Karpas-422 (cell line): ENCODE measurements around the gene TTYH2. TPM values are rescaled to one million over a fixed set of nuclear protein-coding genes. Genes with fewer than 3 reads are reported as not detected.

ENCODE experiments used
- DNase-seq: peaks from one replicate; pipeline ENCODE4 v3.0.0-alpha.2; 2015
- H2AFZ ChIP-seq: fragments of 200-600 bp; sonication (generic); 2 replicates; pipeline ENCODE4 v1.6.1; 2014; ENCODE audit warnings: antibody characterized with exemption, low read length, mixed read lengths
- H3K27ac ChIP-seq: fragments of 200-600 bp; sonication (generic); 2 replicates; pipeline ENCODE4 v1.5.1; 2014; ENCODE audit warnings: mild to moderate bottlenecking, low read length, moderate library complexity
- H3K27me3 ChIP-seq: fragments of 200-600 bp; sonication (generic); 2 replicates; pipeline ENCODE4 v1.6.1; 2014; ENCODE audit warnings: low read length, mixed read lengths
- H3K36me3 ChIP-seq: fragments of 200-600 bp; sonication (generic); 2 replicates; pipeline ENCODE4 v1.6.1; 2014; ENCODE audit warnings: low read length, mixed read lengths; ENCODE audit not compliant: insufficient read depth
- H3K4me1 ChIP-seq: fragments of 200-600 bp; sonication (generic); 2 replicates; pipeline ENCODE4 v1.6.1; 2014; ENCODE audit warnings: mild to moderate bottlenecking, low read length, mixed read lengths
- H3K4me2 ChIP-seq: fragments of 200-600 bp; sonication (generic); 2 replicates; pipeline ENCODE4 v1.6.1; 2014; ENCODE audit warnings: low read length, low read depth, mild to moderate bottlenecking; ENCODE audit not compliant: poor library complexity, severe bottlenecking
- H3K4me3 ChIP-seq: fragments of 200-600 bp; sonication (generic); 2 replicates; pipeline ENCODE4 v1.5.1; 2014; ENCODE audit warnings: mild to moderate bottlenecking, antibody characterized with exemption, low read length, mixed read lengths
- H3K79me2 ChIP-seq: fragments of 200-600 bp; sonication (generic); 2 replicates; pipeline ENCODE4 v1.6.1; 2014; ENCODE audit warnings: mild to moderate bottlenecking, low read length, mixed read lengths
- H3K9ac ChIP-seq: fragments of 200-600 bp; sonication (generic); 2 replicates; pipeline ENCODE4 v1.6.0; 2014; ENCODE audit warnings: low read length
- H3K9me2 ChIP-seq: fragments of 200-600 bp; sonication (generic), shearing (Covaris generic); replicated peaks from 2 replicates; pipeline ENCODE4 v1.6.0; 2014; ENCODE audit warnings: mild to moderate bottlenecking, low read length, moderate library complexity; ENCODE audit not compliant: insufficient read depth
- H3K9me3 ChIP-seq: fragments of 300-700, 200-600 bp; sonication (generic); 2 replicates; pipeline ENCODE4 v1.6.1; 2014; ENCODE audit warnings: low read length, mixed read lengths
- H4K20me1 ChIP-seq: fragments of 200-600 bp; sonication (generic); 2 replicates; pipeline ENCODE4 v1.6.1; 2014; ENCODE audit warnings: mild to moderate bottlenecking, antibody characterized with exemption, low read length, low read depth; ENCODE audit not compliant: insufficient read depth
- total RNA-seq: library from RNA; depleted of rRNA; stranded (reverse); fragments of >200 nt; shearing (Covaris generic); gene quantifications from 2 replicates; pipeline ENCODE4 v1.2.3, GENCODE V29; 2014; ENCODE audit warnings: low replicate concordance

Gene TTYH2
- total RNA-seq, 1 experiment from 2014 or later: not detected

DNA sequence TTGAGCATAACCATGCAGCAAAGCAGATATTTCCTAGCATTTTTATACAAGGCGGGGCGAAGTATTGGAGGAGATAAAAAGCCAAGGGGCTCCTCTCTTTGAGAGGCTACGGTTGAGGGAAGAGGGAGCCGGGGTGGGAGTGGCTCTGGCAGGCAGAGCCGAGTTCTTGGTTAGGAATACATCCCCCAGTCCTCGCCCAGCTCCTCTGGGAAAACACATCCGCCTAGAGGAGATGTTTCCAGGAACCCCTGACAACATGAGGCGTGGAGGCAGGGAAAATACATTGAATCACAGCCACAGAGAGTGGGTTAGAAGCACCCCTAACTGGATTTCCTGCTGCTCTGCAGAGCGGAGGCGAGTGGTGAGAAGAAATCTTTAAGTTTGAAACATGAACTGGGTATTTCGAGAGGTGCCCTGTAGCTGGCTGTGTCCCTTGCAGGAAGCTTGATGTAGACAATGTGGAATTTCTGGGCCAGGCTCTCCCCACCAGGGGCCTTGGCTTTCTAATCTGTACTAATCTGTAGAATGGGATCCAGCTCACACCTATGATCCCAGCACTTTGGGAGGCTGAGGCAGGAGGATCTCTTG is 27.3 kb downstream of the TTYH2 start:
- Histone ChIP-seq H3K9me3 (no peaks in the 10 kb centered on the region), H3K4me3 (no peak overlapping the region), H2AFZ (no peak overlapping the region), H3K4me1 (no peaks in the 10 kb centered on the region), H3K36me3 (no peaks in the 10 kb centered on the region), H3K27ac (no peak overlapping the region), H3K79me2 (no peaks in the 10 kb centered on the region), H3K9ac (no peak overlapping the region), H3K9me2 (no peaks in the 10 kb centered on the region), H3K27me3 (no peaks in the 10 kb centered on the region), H4K20me1 (no peaks in the 10 kb centered on the region), H3K4me2 (no peak overlapping the region)
- DNase-seq: no peak

- Histone ChIP-seq H3K36me3 (no peaks in the 10 kb centered on the region), H3K27ac (no peak overlapping the region), H3K4me1 (no peaks in the 10 kb centered on the region), H4K20me1 (no peaks in the 10 kb centered on the region), H3K9me3 (no peaks in the 10 kb centered on the region), H3K9me2 (no peaks in the 10 kb centered on the region), H3K27me3 (no peaks in the 10 kb centered on the region), H3K9ac (no peak overlapping the region), H3K79me2 (no peaks in the 10 kb centered on the region), H2AFZ (no peak overlapping the region), H3K4me2 (no peak overlapping the region), H3K4me3 (no peak overlapping the region)
- DNase-seq: no peak
Measured at GRCh38 chr17:74241431-74241830, 28.1 kb downstream of the TTYH2 start.

GRCh38 chr17:74241847-74242246 is 28.5 kb downstream of the TTYH2 start:
- Histone ChIP-seq H4K20me1 (no peaks in the 10 kb centered on the region), H3K4me3 (no peak overlapping the region), H3K36me3 (no peaks in the 10 kb centered on the region), H3K9me2 (no peaks in the 10 kb centered on the region), H3K27me3 (no peaks in the 10 kb centered on the region), H3K27ac (no peak overlapping the region), H3K9ac (no peak overlapping the region), H3K4me2 (no peak overlapping the region), H3K4me1 (no peaks in the 10 kb centered on the region), H3K79me2 (no peaks in the 10 kb centered on the region), H2AFZ (no peak overlapping the region), H3K9me3 (no peaks in the 10 kb centered on the region)
- no peak for DNase-seq

DNA sequence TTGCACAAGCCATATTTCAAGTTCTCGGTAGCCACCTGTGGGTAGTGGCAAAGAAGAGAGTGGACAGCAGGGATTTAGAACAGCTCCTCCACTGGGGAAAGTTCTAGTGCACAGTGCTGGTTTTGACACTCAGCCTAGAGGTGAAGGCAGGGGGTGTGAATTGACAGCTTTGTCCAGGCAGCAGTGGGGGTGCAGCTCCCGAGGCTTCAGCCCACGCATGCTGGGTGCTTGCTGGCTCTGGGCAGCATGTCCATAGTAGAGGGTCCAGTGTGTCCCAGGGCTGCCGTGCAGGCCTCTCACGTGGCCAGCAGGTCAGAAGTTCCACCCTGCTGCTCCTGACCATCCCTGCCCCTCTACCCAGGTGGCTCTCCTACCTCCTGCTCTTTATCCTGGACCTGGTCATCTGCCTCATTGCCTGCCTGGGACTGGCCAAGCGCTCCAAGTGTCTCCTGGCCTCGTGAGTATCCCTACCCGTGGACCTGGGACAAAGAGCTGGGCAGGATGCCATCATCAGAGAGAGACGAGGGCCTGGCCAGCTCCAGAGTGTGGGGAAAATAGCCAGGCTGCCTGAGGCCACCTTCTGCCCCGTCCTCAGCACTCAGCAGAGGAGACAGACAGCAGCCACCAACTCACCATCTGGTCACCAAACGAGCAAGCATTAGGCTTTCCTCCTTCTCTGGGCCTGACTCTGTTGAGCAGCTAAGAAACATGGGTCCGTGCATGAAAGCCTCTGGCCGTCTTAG is 29.8 kb downstream of the TTYH2 start:
- no peaks in the 10 kb centered on the region for H3K4me1 ChIP-seq
- H3K36me3 ChIP-seq: no peaks in the 10 kb centered on the region
- no peaks in the 10 kb centered on the region for H3K9me3 ChIP-seq
- no peaks in the 10 kb centered on the region for H3K79me2 ChIP-seq
- no peaks in the 10 kb centered on the region for H3K27me3 ChIP-seq
- H4K20me1 ChIP-seq: no peaks in the 10 kb centered on the region
- no peak overlapping the region for H2AFZ ChIP-seq
- H3K9ac ChIP-seq: no peak overlapping the region
- H3K27ac ChIP-seq: no peak overlapping the region
- H3K4me2 ChIP-seq: no peak overlapping the region
- no peaks in the 10 kb centered on the region for H3K9me2 ChIP-seq
- H3K4me3 ChIP-seq: no peak overlapping the region
- no peak for DNase-seq

DNA sequence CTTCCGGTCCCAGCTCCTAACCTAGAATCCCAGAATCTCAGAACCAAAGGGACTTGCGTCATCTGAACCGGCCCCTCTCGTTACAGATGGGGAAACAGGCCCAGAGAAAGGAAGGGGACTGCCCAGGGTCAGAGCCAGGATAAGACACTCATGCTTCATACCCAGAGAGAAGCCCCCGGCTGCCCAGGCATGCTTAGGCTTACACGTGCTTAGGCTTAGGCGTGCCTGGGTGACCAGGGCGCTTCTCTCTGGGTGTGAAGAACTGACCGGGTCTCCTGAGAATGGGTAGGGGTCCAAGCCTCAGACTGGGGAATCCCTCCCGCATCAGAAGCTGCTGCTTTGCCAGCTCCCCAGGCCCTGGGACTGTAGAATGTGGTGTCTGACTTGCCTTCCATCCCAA is 30.8 kb downstream of the TTYH2 start:
- no peak overlapping the region for H3K9ac ChIP-seq
- no peak overlapping the region for H2AFZ ChIP-seq
- no peaks in the 10 kb centered on the region for H3K9me2 ChIP-seq
- DNase-seq: no peak
- no peak overlapping the region for H3K27ac ChIP-seq
- H3K4me1 ChIP-seq: no peaks in the 10 kb centered on the region
- H3K27me3 ChIP-seq: no peaks in the 10 kb centered on the region
- H3K9me3 ChIP-seq: no peaks in the 10 kb centered on the region
- H3K4me3 ChIP-seq: no peak overlapping the region
- H3K36me3 ChIP-seq: no peaks in the 10 kb centered on the region
- no peaks in the 10 kb centered on the region for H4K20me1 ChIP-seq
- H3K79me2 ChIP-seq: no peaks in the 10 kb centered on the region
- H3K4me2 ChIP-seq: no peak overlapping the region

GRCh38 chr17:74244548-74244947 is 31.2 kb downstream of the TTYH2 start:
- H3K9me2 ChIP-seq: no peaks in the 10 kb centered on the region
- no peak overlapping the region for H2AFZ ChIP-seq
- no peaks in the 10 kb centered on the region for H3K4me1 ChIP-seq

DNA sequence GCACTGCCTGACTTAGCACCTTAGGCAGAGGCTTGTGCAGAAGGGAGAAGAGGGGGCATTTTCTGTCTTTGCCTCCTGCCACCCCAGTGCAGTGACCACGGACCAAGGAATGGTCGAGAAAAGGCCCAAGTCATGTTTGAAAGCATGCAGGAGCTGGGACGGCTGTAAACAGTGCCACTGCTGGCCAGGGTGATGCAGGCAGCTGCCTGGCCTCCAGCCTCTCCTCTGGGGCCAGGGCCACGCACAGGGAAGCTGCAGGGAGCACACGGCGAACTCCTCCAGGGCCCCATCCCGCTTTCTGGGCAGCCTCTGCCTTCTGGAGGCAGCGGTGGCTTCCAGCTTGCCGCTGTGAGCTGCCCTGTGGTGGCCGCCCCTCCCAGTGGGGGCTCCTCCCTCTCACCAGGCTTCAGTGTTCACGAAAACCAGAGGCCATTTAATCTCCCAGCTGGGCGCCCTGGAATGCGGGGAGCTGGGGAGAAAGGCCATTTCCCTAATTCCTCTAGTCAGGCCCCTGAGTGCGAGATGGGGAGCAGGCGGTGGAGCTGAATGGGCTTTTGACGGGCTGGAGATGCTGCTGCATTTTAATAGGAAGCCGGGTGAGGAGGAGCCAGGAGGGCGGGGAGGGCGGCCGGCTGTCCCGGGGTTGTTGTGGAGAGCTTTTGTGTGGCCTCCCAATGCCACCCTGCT is 31.9 kb downstream of the TTYH2 start:
- Histone ChIP-seq H2AFZ (no peak overlapping the region), H3K9me3 (no peaks in the 10 kb centered on the region), H3K79me2 (no peaks in the 10 kb centered on the region), H3K27me3 (no peaks in the 10 kb centered on the region), H3K36me3 (no peaks in the 10 kb centered on the region), H3K9ac (no peak overlapping the region), H3K4me2 (no peak overlapping the region), H3K27ac (no peak overlapping the region), H3K4me3 (no peak overlapping the region), H3K9me2 (no peaks in the 10 kb centered on the region), H4K20me1 (no peaks in the 10 kb centered on the region), H3K4me1 (no peaks in the 10 kb centered on the region)
- no peak for DNase-seq

More at GRCh38 chr17:74244548-74244947, 31.2 kb downstream of the TTYH2 start:
- Histone ChIP-seq H3K4me3 (no peak overlapping the region), H3K79me2 (no peaks in the 10 kb centered on the region), H4K20me1 (no peaks in the 10 kb centered on the region), H3K27me3 (no peaks in the 10 kb centered on the region), H3K4me2 (no peak overlapping the region), H3K27ac (no peak overlapping the region), H3K36me3 (no peaks in the 10 kb centered on the region), H3K9ac (no peak overlapping the region), H3K9me3 (no peaks in the 10 kb centered on the region)
- no peak for DNase-seq

DNA sequence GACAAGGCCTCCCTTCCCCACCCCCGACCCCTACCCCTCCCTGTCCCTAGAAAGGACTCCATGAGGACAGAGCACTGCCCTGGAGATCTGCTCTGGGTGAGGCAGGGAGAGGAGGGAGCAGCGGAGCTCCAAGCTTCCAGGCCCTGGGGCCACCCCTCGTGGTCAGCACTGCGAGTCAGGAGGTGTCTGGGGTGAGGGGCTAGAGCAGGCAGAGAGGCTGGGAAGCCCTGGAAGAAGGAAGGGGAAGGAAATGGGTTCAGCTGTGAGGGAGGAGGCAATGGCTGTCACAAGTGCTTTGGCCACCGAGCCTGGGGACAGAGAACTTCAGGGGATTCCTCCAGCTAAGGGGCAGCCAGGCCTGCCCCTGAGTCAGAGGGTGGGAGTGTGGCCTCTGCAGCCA is 32.5 kb downstream of the TTYH2 start:
- Histone ChIP-seq H3K9me2 (no peaks in the 10 kb centered on the region), H4K20me1 (no peaks in the 10 kb centered on the region), H3K27ac (no peak overlapping the region), H3K4me3 (no peak overlapping the region), H3K4me2 (no peak overlapping the region), H3K9me3 (no peaks in the 10 kb centered on the region), H3K27me3 (no peaks in the 10 kb centered on the region), H3K9ac (no peak overlapping the region), H3K4me1 (no peaks in the 10 kb centered on the region), H3K36me3 (no peaks in the 10 kb centered on the region), H3K79me2 (no peaks in the 10 kb centered on the region), H2AFZ (no peak overlapping the region)
- no peak for DNase-seq
